Peyer's patch (tissue), 4 donors: Measurements from ENCODE around the gene ZNF324.

Experiments
- CTCF ChIP-seq, 6 experiments: fragments of 450-650 bp in 4 of 6; fragments of 200-600 bp in 2 of 6; sonication (generic) in 1 of 6; IDR thresholded peaks; one replicate each; pipeline ENCODE4 v1.5.1; 2017 to 2019; ENCODE audit warnings: antibody characterized with exemption in 6 of 6, mild to moderate bottlenecking in 3 of 6, moderate library complexity in 1 of 6
- POLR2A ChIP-seq, 2 donors: fragments of 450-650 bp; IDR thresholded peaks; one replicate each; pipeline ENCODE4 v1.5.1; 2017; ENCODE audit warnings: antibody characterized with exemption in 2 of 2, mild to moderate bottlenecking in 2 of 2, moderate library complexity in 2 of 2

DNA sequence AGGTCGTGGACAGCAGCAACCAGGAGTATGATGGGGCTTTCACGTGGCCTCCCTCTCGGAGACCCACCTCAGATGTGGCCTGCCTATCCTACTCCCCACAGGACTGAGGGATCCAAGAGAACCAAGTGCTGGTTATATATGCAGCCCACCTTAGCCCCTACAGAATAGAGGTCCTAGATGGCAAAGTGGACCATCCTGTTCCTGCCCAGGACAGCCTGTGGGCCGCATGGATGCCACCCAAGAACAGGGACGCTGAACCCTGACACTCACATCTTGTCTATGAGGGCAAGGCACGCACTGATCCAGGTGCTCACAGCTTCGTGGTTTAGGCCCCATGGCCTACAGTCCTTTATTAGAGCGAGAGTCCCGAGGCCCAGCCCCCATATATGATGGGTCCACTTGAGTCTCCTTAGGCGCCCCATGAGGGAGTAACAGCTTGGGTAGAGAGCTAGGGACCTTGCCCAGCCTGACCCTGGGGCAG, 46.4 kb downstream of the ZNF324 start:
- TF ChIP-seq CTCF (IDR thresholded peaks at IDR 0.05) (no peak), POLR2A (IDR thresholded peaks at IDR 0.05) (no peak)
